NB4 (cell line): ENCODE results near the gene AMFR.

Source experiments
- POLR2A ChIP-seq: IDR thresholded peaks from 2 replicates; pipeline ENCODE4 v1.6.1; 2011; ENCODE audit warnings: mild to moderate bottlenecking; ENCODE audit not compliant: insufficient read length; ENCODE audit errors: extremely low read depth
- TF ChIP-seq, protein P1 (sequence below): IDR thresholded peaks from one replicate; pipeline ENCODE4 v1.5.1; 2012; ENCODE audit warnings: low read depth, low read length

GRCh38 chr16:56348168-56349085, 76.9 kb downstream of the AMFR start:
- TF ChIP-seq, protein P1, sequence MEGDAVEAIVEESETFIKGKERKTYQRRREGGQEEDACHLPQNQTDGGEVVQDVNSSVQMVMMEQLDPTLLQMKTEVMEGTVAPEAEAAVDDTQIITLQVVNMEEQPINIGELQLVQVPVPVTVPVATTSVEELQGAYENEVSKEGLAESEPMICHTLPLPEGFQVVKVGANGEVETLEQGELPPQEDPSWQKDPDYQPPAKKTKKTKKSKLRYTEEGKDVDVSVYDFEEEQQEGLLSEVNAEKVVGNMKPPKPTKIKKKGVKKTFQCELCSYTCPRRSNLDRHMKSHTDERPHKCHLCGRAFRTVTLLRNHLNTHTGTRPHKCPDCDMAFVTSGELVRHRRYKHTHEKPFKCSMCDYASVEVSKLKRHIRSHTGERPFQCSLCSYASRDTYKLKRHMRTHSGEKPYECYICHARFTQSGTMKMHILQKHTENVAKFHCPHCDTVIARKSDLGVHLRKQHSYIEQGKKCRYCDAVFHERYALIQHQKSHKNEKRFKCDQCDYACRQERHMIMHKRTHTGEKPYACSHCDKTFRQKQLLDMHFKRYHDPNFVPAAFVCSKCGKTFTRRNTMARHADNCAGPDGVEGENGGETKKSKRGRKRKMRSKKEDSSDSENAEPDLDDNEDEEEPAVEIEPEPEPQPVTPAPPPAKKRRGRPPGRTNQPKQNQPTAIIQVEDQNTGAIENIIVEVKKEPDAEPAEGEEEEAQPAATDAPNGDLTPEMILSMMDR: no peak
- no peak for TF ChIP-seq POLR2A
